Left ventricle myocardium inferior (tissue), 1 donor: ENCODE measurements around the gene ABLIM2. TPM values are rescaled to one million over a fixed set of nuclear protein-coding genes. Genes with fewer than 3 reads are reported as not detected.

Experiments used
- DNase-seq: peaks from one replicate; pipeline ENCODE4 v3.0.0-alpha.2; 2020
- H3K27ac ChIP-seq: fragments of 200-600 bp; replicated peaks from 2 replicates; pipeline ENCODE4 v1.8.0; 2021
- H3K27me3 ChIP-seq: fragments of 200-600 bp; 2 replicates; pipeline ENCODE4 v1.8.0; 2021; ENCODE audit warnings: low read depth
- H3K36me3 ChIP-seq: fragments of 200-600 bp; 2 replicates; pipeline ENCODE4 v1.8.0; 2021
- H3K4me1 ChIP-seq: fragments of 200-600 bp; 2 replicates; pipeline ENCODE4 v1.8.0; 2021
- H3K4me3 ChIP-seq: fragments of 200-600 bp; 2 replicates; pipeline ENCODE4 v1.8.0; 2021; ENCODE audit warnings: mild to moderate bottlenecking, moderate library complexity
- H3K9me3 ChIP-seq: fragments of 200-600 bp; replicated peaks from 2 replicates; pipeline ENCODE4 v1.8.0; 2021
- intact Hi-C: fragments of 100-400 bp; cut with micrococcal nuclease; formaldehyde crosslinking; loops from one replicate; pipeline ENCODE4 v1.11.0; 2022
- total RNA-seq: library from RNA; stranded (reverse); fragmentation: NEBNext Ultra II Directional; extraction: Animal tissue kit (Norgen Biotek cat#: 25700); gene quantifications from one replicate; pipeline ENCODE4 v1.2.1, GENCODE V29; 2021
- TF ChIP-seq, protein P1 (sequence below): fragments of 200-600 bp; IDR thresholded peaks from 2 replicates; pipeline ENCODE4 v1.8.0; 2021; ENCODE audit warnings: antibody characterized with exemption, mild to moderate bottlenecking, borderline replicate concordance
- donor health status: DM: no; HTN: yes; CAD: no; lungs with severe emphysema.

Gene ABLIM2
- total RNA-seq, 1 donor from 2014 or later = 43.5 TPM

DNA sequence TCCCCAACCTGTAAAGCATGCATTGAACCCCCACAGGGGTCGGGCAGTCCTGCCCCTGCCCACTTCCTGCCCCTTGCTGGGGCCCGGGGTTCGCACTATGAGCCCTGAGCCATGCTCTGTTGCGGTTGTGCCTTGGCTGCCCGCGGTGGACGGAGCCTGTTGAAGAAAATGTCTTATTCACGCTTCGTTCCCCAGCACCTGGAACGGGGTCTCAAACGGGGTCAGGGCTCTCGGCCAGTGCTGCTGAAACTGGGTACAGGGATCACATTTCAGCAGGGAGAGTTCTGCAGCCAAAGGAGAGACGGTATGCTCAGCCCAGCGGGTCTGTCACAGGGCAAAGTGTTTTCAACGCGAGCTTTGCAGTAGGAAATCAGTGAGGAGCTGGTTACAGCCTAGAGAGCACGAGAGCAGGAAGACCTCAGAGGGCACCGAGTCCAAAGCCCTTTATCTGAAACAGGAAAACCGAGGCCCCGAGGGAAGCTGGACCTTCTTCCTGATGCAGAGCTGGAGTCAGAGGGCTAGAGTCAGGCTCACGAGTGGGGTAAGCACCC is 172.6 kb downstream of the ABLIM2 start:
- H3K36me3 ChIP-seq = peaks cover 6% of the 10 kb centered on the region
- TF ChIP-seq, protein P1, sequence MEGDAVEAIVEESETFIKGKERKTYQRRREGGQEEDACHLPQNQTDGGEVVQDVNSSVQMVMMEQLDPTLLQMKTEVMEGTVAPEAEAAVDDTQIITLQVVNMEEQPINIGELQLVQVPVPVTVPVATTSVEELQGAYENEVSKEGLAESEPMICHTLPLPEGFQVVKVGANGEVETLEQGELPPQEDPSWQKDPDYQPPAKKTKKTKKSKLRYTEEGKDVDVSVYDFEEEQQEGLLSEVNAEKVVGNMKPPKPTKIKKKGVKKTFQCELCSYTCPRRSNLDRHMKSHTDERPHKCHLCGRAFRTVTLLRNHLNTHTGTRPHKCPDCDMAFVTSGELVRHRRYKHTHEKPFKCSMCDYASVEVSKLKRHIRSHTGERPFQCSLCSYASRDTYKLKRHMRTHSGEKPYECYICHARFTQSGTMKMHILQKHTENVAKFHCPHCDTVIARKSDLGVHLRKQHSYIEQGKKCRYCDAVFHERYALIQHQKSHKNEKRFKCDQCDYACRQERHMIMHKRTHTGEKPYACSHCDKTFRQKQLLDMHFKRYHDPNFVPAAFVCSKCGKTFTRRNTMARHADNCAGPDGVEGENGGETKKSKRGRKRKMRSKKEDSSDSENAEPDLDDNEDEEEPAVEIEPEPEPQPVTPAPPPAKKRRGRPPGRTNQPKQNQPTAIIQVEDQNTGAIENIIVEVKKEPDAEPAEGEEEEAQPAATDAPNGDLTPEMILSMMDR = no peak
- no peak for DNase-seq
- no peak overlapping the region for H3K27ac ChIP-seq
- no peaks in the 10 kb centered on the region for H3K27me3 ChIP-seq
- H3K4me1 ChIP-seq = peaks cover 9% of the 10 kb centered on the region
- intact Hi-C loops = loop anchor here (2.0 kb wide), 1 partner anchor 183 kb away; no protein-coding TSS in a partner anchor
- peaks cover 13% of the 10 kb centered on the region for H3K9me3 ChIP-seq
- no peak overlapping the region for H3K4me3 ChIP-seq

DNA sequence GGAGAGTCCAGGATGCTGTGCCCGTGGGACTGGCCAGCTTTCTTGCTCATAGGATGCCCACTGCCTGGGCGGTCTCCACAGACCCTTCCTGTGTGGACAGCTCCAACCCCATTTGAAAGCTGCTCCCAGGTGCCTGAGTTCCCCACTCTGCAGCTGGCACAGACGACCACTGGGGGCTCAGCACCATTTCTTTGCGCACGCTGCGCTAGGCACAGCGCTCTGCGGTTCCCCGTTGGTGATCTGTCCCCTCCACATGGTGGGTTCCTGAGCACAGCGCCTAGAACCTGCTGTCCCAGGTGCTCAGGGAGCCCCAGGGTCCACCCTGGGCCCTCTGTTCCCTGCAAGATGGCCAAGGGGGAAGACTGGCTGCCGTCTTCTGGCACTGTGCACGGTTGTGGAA is 173.5 kb downstream of the ABLIM2 start:
- intact Hi-C loops = no loop called here
- Histone ChIP-seq H3K27me3 (no peaks in the 10 kb centered on the region), H3K4me1 (peaks cover 9% of the 10 kb centered on the region), H3K9me3 (peaks cover 13% of the 10 kb centered on the region), H3K27ac (no peak overlapping the region), H3K4me3 (no peak overlapping the region), H3K36me3 (peaks cover 6% of the 10 kb centered on the region)
- DNase-seq = no peak
- TF ChIP-seq, protein P1 = no peak

DNA sequence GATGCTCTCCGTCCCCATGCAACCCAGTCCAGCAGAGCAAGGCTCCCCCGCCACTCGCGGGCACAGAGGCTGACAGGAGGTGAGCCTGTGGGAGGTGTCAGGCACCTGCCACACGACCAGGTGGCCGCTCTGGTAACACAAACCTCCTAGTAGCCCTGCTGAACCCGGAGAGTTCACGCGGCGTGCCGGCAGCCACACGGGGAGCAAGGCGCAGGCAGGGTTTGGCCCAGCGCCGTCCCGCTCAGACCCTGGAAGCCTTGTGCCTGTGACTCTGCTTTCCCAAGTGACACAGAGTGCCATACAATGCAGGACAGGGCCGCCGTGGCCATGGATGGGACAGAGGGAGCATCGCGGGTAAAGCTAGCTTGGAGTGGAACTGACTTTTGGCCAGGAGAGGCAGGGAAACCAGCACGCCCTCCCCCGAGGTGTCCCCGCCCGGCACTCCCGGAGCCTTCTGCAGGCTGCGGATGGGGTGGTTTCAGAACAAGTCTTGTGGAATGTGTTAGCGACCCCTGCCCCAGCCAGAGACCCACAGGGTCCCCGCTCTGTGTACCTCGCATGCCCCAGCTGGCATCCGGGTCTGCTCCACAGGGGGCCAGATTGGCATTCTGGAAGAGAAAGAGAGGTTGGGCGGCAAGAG is 174.2 kb downstream of the ABLIM2 start:
- DNase-seq = no peak
- peaks cover 2% of the 10 kb centered on the region for H3K36me3 ChIP-seq
- peaks cover 12% of the 10 kb centered on the region for H3K4me1 ChIP-seq
- H3K9me3 ChIP-seq = peaks cover 6% of the 10 kb centered on the region
- no peak overlapping the region for H3K4me3 ChIP-seq
- H3K27ac ChIP-seq = no peak overlapping the region
- no peaks in the 10 kb centered on the region for H3K27me3 ChIP-seq
- intact Hi-C loops = no loop called here
- TF ChIP-seq, protein P1 = no peak

DNA sequence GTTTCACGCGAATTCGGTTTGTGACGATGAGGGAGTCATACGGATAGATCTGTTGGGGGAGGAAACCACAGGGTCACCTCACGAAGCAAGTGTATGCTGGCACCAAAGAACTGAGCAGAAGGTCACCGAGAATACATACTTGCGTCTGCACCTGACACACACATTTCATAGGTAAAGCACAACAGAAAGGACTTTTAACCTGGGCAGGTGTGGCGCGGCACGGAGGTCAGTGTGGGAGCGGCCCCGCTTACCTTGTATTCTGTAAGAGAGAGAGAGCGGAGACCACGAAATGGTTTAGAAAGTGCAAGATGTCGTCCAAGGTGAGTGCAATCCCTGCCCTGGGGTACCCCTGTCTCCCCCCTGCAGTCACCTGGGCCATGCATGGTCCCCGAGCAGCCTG is 175.3 kb downstream of the ABLIM2 start:
- peaks cover 23% of the 10 kb centered on the region for H3K4me1 ChIP-seq
- no peak overlapping the region for H3K4me3 ChIP-seq
- H3K9me3 ChIP-seq = no peaks in the 10 kb centered on the region
- H3K36me3 ChIP-seq = no peaks in the 10 kb centered on the region
- TF ChIP-seq, protein P1 = no peak
- H3K27ac ChIP-seq = no peak overlapping the region
- intact Hi-C loops = no loop called here
- no peak for DNase-seq
- H3K27me3 ChIP-seq = no peaks in the 10 kb centered on the region

DNA sequence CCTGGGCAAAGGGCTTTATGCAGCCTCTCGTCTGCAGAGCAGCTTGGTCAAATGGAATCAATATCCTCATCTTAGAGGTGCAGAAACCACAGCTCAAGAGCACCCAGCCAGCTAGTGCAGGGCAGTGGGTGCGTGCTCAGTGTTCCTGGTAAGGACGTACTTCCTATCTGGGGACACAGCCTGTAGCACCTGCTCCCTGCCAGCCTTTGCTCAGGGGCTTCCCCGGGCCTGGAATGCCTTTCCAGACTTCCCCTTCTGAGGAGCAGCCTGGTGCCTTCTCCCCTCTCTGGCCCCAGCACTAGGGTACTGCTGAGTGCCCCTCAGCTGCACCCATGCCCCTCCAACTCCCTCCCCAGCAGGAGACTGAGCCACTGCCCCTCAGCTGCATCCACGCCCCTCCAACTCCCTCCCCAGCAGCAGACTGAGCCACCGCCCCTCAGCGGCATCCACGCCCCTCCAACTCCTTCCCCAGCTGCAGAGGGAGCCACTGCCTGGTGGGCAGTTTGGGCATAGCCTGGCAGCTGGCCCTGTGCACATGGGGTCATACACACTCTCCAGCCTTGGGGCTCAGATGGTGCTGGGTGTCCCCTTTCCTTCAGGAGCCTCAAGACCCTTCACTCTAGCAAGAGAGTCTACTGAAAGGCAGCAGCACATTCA is 176.7 kb downstream of the ABLIM2 start:
- TF ChIP-seq, protein P1 = no peak
- H3K4me1 ChIP-seq = peaks cover 31% of the 10 kb centered on the region
- H3K4me3 ChIP-seq = no peak overlapping the region
- no peak for DNase-seq
- H3K36me3 ChIP-seq = no peaks in the 10 kb centered on the region
- no peak overlapping the region for H3K27ac ChIP-seq
- no peaks in the 10 kb centered on the region for H3K9me3 ChIP-seq
- intact Hi-C loops = no loop called here
- no peaks in the 10 kb centered on the region for H3K27me3 ChIP-seq
